Heart right ventricle (tissue), 16 donors: ENCODE data around the gene GRPEL1. TPM values are rescaled to one million over a fixed set of nuclear protein-coding genes. Genes with fewer than 3 reads are reported as not detected.

Experiments used
- ATAC-seq, 8 donors: fragments of 200-7000 bp; cut with Tn5 transposase; one replicate each; pipeline ENCODE4 v1.9.1; 2020; ENCODE audit warnings: mild to moderate bottlenecking in 8 of 8, moderate library complexity in 8 of 8, moderate number of reproducible peaks in 1 of 8
- DNase-seq, 2 donors: peaks; one replicate each; pipeline ENCODE4 v3.0.0-alpha.2; 2020
- H3K27ac ChIP-seq, 10 donors: fragments of 200-600 bp; sonication (generic) in 2 of 10; one replicate each; pipeline versions ENCODE4 v1.5.0 to v1.8.0; 2020 to 2022; ENCODE audit warnings: mild to moderate bottlenecking in 3 of 10
- H3K27me3 ChIP-seq, 7 donors: fragments of 200-600 bp; one replicate each; pipeline ENCODE4 v1.8.0; 2021 to 2022; ENCODE audit warnings: mild to moderate bottlenecking in 2 of 7
- H3K36me3 ChIP-seq, 9 donors: fragments of 200-600 bp; sonication (generic) in 1 of 9; one replicate each; pipeline versions ENCODE4 v1.5.0 to v1.8.0; 2020 to 2022; ENCODE audit warnings: mild to moderate bottlenecking in 2 of 9
- H3K4me1 ChIP-seq, 9 donors: fragments of 200-600 bp; sonication (generic) in 1 of 9; one replicate each; pipeline versions ENCODE4 v1.5.0 to v1.8.0; 2020 to 2022; ENCODE audit warnings: mild to moderate bottlenecking in 4 of 9
- H3K4me3 ChIP-seq, 10 donors: fragments of 200-600 bp; sonication (generic) in 2 of 10; one replicate each; pipeline versions ENCODE4 v1.5.0 to v1.8.0; 2020 to 2022; ENCODE audit warnings: mild to moderate bottlenecking in 7 of 10, moderate library complexity in 2 of 10
- H3K9me3 ChIP-seq, 11 donors: fragments of 200-600 bp in 10 of 11; sonication (generic) in 2 of 11; one replicate each; pipeline versions ENCODE4 v1.5.0 to v1.8.0; 2013 to 2022; ENCODE audit warnings: mild to moderate bottlenecking in 2 of 11, control low read depth in 1 of 11, moderate library complexity in 1 of 11
- CTCF ChIP-seq, 9 donors: fragments of 200-600 bp; sonication (generic) in 2 of 9; IDR thresholded peaks; one replicate each; pipeline versions ENCODE4 v1.5.0 to v1.8.0; 2021 to 2022; ENCODE audit warnings: antibody characterized with exemption in 9 of 9, mild to moderate bottlenecking in 5 of 9, moderate library complexity in 1 of 9
- WGBS, 2 donors: extraction: QIAGEN DNeasy Blood & Tissue Kit; methylation state at CpG; one replicate each; pipeline ENCODE4 v1.1.7; 2013; ENCODE audit warnings: inconsistent platforms in 1 of 2; 5-methylcytosine and 5-hydroxymethylcytosine counted together
- intact Hi-C, 10 donors: fragments of 100-400 bp; cut with DNase I; formaldehyde crosslinking; loops; one replicate each; pipeline versions ENCODE4 v1.11.1 to v1.14.2; 2022
- polyA plus RNA-seq, 2 donors: library from polyadenylated mRNA; stranded (reverse); fragments of 200-250 nt; gene quantifications; one replicate each; pipeline ENCODE4 v1.2.3, GENCODE V29; 2013
- total RNA-seq, 10 donors: library from RNA; stranded (reverse); fragmentation: NEBNext Ultra II Directional in 3 of 10; extraction: Animal tissue kit (Norgen Biotek cat#: 25700) in 3 of 10; gene quantifications; one replicate each; pipeline versions ENCODE4 v1.2.1 to v1.2.4, GENCODE V29; 2021 to 2023
- donor health status: Arrhythmogenic right ventricular cardiomyopathy.
- donor health status: ischemic (EF 13 %, LVEDD 7.1; RV severe dilation, severe dysfunction).
- donor health status: healthy with polysubstance abuse.
- donor health status: DM: no; HTN: yes; CAD: no.
- donor health status: DM: no; HTN: no; CAD: no.
- donor health status: ischemic (EF 25% LVEDD 6.9; RV normal size, moderate dysfunction).
- donor health status: ischemic (EF 25% LVEDD 5.7; RV mildly dilated, moderate dysfunction).
- donor health status: healthy.
- donor health status: DM: yes; HTN: yes; CAD: no.
- donor health status: Ischemic cardiomyopathy.
- donor health status: ischemic (EF 35%, LVEDD 5.7; RV mildly dilated, moderate dysfunction).
- donor health status: nonischemic (EF 11% LVEDD 7.7; RV severe dilation, severe dysfunction).
- donor health status: DM: yes; HTN: yes; CAD: no.
- donor health status: PGD.
- donor health status: ischemic (EF 29% LVEDD 5.4; RV normal size, mild dysfunction).
- donor health status: nonischemic (EF 23%, LVEDD 6.1; RV moderate dilation, normal function).

Gene GRPEL1
- total and polyA plus RNA-seq, 12 donors, result 38.7 to 83.3 (median 55.8) TPM

- Histone ChIP-seq H3K27ac (no peak overlapping the region), H3K4me1 (no peaks in the 10 kb centered on the region), H3K4me3 (no peak overlapping the region), H3K36me3 (peaks cover 0 to 81% (median 18%) of the 10 kb centered on the region in 9 donors), H3K27me3 (no peaks in the 10 kb centered on the region), H3K9me3 (no peaks in the 10 kb centered on the region)
- WGBS, 2 donors, result 96 to 98% methylated on average over 10 of the region's 10 CpGs
- TF ChIP-seq CTCF (IDR thresholded peaks at IDR 0.05), result no peak
- ATAC-seq, result no peak
- intact Hi-C loops, result no loop called here
- no peak for DNase-seq
Observed at GRCh38 chr4:7029921-7030320, 37.9 kb downstream of the GRPEL1 start.

GRCh38 chr4:7029212-7029611 is 38.7 kb downstream of the GRPEL1 start:
- DNase-seq (no peak), ATAC-seq (no peak)
- Histone ChIP-seq H3K27me3 (no peaks in the 10 kb centered on the region), H3K4me3 (no peak overlapping the region), H3K36me3 (peaks cover 0 to 88% (median 25%) of the 10 kb centered on the region in 9 donors), H3K27ac (no peak overlapping the region), H3K9me3 (no peaks in the 10 kb centered on the region), H3K4me1 (no peaks in the 10 kb centered on the region)
- intact Hi-C loops, result no loop called here
- TF ChIP-seq CTCF (IDR thresholded peaks at IDR 0.05), result no peak
- 96% methylated on average over 12 of the region's 12 CpGs for WGBS, 2 donors

- Histone ChIP-seq H3K36me3 (peaks cover 0 to 97% (median 28%) of the 10 kb centered on the region in 9 donors), H3K4me3 (no peak overlapping the region), H3K27me3 (no peaks in the 10 kb centered on the region), H3K9me3 (no peaks in the 10 kb centered on the region), H3K4me1 (no peaks in the 10 kb centered on the region), H3K27ac (no peak overlapping the region)
- WGBS, 2 donors, result 96 to 97% methylated on average over 5 of the region's 5 CpGs
- intact Hi-C loops, result no loop called here
- no peak for ATAC-seq
- TF ChIP-seq CTCF (IDR thresholded peaks at IDR 0.05), result no peak
- no peak for DNase-seq
Observed at GRCh38 chr4:7027913-7028312, 40.0 kb downstream of the GRPEL1 start.

- no peaks in the 10 kb centered on the region for H3K4me1 ChIP-seq
- no peaks in the 10 kb centered on the region for H3K27me3 ChIP-seq
- no peak overlapping the region for H3K4me3 ChIP-seq
- ATAC-seq, result no peak
- no peak for TF ChIP-seq CTCF (IDR thresholded peaks at IDR 0.05)
- peaks cover 0 to 97% (median 33%) of the 10 kb centered on the region in 9 donors for H3K36me3 ChIP-seq
- WGBS, 2 donors, result 98% methylated on average over 7 of the region's 7 CpGs
- H3K27ac ChIP-seq, result no peak overlapping the region
- DNase-seq, result no peak
- H3K9me3 ChIP-seq, result no peaks in the 10 kb centered on the region
- intact Hi-C loops, result no loop called here
Observed at GRCh38 chr4:7027284-7027683, 40.6 kb downstream of the GRPEL1 start.
